ENCODE measurements around the gene MPV17L2.

DNA sequence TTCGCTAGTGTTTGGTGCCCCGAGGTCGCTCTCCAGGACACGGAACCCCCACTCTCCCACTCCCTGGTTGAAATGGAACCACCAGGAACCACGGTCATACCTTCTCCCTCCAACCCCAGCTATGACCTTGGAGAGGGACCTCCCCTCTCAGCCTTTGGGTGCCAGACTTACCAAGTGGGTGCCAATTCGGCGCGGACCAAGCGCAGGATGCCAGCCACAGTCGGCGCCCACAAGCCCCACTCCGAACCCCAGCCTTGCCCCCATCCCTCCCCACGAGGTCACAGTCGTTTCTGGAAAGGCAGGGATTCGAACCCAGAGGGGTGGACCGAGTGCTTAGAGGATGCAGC, 32.3 kb downstream of the MPV17L2 start:
- TF ChIP-seq POLR2A (IDR thresholded peaks at IDR 0.05) = no peak
- TF ChIP-seq, protein P1, sequence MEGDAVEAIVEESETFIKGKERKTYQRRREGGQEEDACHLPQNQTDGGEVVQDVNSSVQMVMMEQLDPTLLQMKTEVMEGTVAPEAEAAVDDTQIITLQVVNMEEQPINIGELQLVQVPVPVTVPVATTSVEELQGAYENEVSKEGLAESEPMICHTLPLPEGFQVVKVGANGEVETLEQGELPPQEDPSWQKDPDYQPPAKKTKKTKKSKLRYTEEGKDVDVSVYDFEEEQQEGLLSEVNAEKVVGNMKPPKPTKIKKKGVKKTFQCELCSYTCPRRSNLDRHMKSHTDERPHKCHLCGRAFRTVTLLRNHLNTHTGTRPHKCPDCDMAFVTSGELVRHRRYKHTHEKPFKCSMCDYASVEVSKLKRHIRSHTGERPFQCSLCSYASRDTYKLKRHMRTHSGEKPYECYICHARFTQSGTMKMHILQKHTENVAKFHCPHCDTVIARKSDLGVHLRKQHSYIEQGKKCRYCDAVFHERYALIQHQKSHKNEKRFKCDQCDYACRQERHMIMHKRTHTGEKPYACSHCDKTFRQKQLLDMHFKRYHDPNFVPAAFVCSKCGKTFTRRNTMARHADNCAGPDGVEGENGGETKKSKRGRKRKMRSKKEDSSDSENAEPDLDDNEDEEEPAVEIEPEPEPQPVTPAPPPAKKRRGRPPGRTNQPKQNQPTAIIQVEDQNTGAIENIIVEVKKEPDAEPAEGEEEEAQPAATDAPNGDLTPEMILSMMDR (IDR thresholded peaks at IDR 0.05) = no peak

Data from adrenal gland (tissue), 5 donors.